ENCODE measurements around the gene SNF8. TPM values are rescaled to one million over a fixed set of nuclear protein-coding genes. Genes with fewer than 3 reads are reported as not detected.

The SNF8 gene, protein sequence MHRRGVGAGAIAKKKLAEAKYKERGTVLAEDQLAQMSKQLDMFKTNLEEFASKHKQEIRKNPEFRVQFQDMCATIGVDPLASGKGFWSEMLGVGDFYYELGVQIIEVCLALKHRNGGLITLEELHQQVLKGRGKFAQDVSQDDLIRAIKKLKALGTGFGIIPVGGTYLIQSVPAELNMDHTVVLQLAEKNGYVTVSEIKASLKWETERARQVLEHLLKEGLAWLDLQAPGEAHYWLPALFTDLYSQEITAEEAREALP
- total RNA-seq (ENCODE audit: low replicate concordance) = 72.6 and 89.5 TPM in 2 replicates

DNA sequence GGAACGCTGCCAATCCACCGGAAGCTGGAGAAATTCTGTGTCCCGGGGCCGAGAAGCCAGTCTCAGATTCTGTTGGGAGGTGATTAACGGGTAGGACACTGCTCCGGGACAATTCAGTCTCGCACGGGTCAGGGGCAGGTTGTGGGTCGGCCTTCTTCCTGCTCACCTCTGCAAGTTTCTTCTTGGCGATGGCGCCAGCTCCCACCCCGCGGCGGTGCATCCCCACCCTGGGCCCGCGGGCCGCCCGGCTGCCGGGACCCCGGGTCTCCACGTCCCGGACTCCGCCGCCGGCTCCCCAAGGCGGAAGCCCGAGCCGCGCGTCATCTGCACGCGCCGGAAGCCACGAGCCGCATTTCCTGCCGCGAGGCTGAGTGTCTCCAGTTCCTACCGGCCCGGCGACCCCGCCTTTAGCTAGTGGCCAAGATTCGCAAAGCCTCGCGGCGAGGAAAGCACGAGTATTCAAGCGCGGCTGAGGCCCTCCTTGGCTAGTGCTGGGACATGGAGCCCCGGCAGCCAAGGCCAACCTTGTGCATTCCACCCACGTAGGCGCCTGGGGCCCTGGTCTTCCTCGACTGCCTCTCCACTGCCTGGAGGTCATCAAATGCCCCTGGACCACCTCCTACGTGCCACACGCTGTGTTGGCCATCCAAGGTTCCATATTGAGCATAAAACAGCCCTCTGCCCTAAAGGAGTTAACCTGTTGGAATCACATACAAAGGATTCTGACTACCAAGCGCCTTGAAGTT lies at the start of gene SNF8:
Gene SNF8 (minus strand): TSS at position 328 of the 746 bp plus-strand sequence. CDS start 108 bp downstream, at position 220.
- peak; percentile 87 for DNase-seq (ENCODE audit: low read depth)
- TF ChIP-seq, protein P1, sequence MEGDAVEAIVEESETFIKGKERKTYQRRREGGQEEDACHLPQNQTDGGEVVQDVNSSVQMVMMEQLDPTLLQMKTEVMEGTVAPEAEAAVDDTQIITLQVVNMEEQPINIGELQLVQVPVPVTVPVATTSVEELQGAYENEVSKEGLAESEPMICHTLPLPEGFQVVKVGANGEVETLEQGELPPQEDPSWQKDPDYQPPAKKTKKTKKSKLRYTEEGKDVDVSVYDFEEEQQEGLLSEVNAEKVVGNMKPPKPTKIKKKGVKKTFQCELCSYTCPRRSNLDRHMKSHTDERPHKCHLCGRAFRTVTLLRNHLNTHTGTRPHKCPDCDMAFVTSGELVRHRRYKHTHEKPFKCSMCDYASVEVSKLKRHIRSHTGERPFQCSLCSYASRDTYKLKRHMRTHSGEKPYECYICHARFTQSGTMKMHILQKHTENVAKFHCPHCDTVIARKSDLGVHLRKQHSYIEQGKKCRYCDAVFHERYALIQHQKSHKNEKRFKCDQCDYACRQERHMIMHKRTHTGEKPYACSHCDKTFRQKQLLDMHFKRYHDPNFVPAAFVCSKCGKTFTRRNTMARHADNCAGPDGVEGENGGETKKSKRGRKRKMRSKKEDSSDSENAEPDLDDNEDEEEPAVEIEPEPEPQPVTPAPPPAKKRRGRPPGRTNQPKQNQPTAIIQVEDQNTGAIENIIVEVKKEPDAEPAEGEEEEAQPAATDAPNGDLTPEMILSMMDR (IDR thresholded peaks at IDR 0.05; ENCODE audit: insufficient read depth, low read length) = no peak
- H3K4me3 ChIP-seq (ENCODE audit: low read depth, low read length) = peak within 1 kb of the TSS; percentile 93

DNA sequence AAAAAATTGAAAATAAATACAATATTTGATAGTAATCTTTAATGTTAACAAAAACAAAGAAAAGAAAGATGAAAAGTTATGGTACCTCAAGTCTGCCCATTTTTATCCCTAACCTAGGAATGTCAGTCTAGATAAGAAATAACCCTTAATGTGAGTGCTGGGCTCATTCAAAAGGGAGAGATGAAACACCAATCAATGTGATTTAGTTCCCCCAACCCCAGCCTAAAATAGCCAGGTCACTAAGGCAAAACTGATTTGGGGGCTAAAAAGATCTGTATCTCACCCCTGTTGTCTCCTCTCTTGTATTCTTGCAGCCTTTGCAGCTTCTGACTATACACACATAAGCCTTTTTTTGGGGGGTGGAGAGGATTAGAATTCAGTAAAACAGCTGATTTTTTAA lies 49.3 kb upstream of the SNF8 start:
- TF ChIP-seq, protein P1 (IDR thresholded peaks at IDR 0.05; ENCODE audit: insufficient read depth, low read length) = no peak
- no peak for DNase-seq (ENCODE audit: low read depth)
- no peak overlapping the region for H3K4me3 ChIP-seq (ENCODE audit: low read depth, low read length)

DNA sequence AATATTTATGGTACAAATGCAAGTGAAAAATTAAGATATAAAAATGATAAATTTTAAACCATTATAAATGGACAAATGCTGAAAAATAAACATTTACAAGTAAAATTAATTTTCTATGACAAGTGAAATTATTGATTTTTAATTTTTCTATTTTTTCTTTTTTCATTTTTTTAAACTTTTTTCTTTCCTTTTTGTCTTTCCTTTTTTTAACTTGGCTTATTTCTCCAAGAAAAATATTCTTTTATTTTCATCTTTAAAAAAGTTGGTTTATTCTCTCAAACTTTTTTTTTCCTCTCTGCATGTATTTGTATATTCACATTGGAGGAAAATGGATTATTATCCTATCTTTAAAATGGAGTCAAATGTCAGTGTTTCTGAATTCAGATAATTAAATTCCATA lies 48.7 kb upstream of the SNF8 start:
- no peak overlapping the region for H3K4me3 ChIP-seq (ENCODE audit: low read depth, low read length)
- TF ChIP-seq, protein P1 (IDR thresholded peaks at IDR 0.05; ENCODE audit: insufficient read depth, low read length) = no peak
- DNase-seq (ENCODE audit: low read depth) = no peak

DNA sequence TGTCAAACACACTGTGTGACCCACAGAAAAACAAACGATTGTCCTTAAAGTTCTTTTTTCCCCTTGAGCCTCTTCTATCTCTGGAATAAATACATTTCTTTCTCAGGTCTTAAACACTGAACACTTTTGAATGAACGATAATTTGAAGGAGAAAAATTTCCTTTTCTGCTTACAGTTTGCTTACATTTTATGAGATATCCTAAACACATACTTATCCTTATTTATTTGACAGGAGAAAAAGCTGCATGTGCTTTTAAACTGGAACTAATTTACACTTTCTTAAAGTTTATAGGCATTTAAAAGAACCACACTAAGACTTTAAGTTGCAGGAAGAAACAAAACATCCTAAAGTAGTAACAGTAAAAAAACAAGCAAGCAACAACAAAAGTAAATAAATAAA lies 47.8 kb upstream of the SNF8 start:
- DNase-seq (ENCODE audit: low read depth) = no peak
- TF ChIP-seq, protein P1 (IDR thresholded peaks at IDR 0.05; ENCODE audit: insufficient read depth, low read length) = no peak
- H3K4me3 ChIP-seq (ENCODE audit: low read depth, low read length) = no peak overlapping the region

DNA sequence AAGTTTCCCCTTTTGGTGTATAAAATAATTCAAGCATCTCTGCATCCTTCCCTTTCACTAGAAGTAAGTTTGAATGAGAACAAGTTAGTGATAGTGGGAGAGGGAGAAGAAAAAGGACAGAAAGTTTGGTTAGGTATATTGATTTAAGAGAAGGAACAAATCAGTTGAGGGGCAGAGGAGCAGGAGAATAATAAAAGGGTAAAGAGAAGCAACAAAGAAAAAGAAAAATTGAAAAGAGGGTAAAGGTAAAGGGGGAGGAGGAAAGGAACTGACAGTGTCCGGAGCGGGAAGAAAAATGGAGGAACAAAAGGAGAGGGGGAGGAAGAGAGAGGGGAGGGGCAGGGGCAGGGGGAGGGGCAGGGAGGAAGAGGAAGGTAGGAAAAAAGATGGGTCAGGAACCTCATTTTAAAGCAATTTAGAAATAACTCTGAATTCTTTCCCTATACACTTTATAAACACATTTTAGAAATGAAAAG lies 46.3 kb upstream of the SNF8 start:
- no peak for DNase-seq (ENCODE audit: low read depth)
- H3K4me3 ChIP-seq (ENCODE audit: low read depth, low read length) = no peak overlapping the region
- TF ChIP-seq, protein P1 (IDR thresholded peaks at IDR 0.05; ENCODE audit: insufficient read depth, low read length) = no peak

DNA sequence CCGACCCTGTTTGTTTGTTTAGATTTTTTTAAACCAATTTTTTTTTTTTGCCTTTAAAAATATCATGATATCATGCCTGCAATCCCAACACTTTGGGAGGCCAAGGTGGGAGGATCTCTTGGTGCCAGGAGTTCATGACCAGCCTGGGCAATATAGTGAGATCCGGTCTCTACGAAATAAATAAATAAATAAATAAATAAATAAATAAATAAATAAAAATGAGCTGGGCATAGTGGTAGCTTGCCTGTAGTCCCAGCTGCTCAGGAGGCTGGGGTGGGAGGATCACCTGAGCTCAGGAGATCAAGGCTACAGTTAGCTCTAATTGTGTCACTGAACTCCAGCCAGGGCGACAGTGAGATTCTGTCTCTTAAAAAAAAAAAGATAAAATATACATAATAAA lies 44.5 kb upstream of the SNF8 start:
- no peak overlapping the region for H3K4me3 ChIP-seq (ENCODE audit: low read depth, low read length)
- TF ChIP-seq, protein P1 (IDR thresholded peaks at IDR 0.05; ENCODE audit: insufficient read depth, low read length) = no peak
- DNase-seq (ENCODE audit: low read depth) = no peak

Measured in fibroblast of the aortic adventitia (primary cell).